HepG2 (cell line): ENCODE data around the gene POFUT1. TPM values are rescaled to one million over a fixed set of nuclear protein-coding genes. Genes with fewer than 3 reads are reported as not detected.
A peak's percentile ranks its signal among the peaks of the same experiment; 100 is the strongest.

ENCODE experiments used
- BATF2 ChIP-seq: sonication (generic); formaldehyde crosslinking; IDR thresholded peaks from 2 replicates; pipeline ENCODE4 v1.8.0; 2022; ENCODE audit warnings: mild to moderate bottlenecking, missing genetic modification reagents, moderate library complexity
- CEBPG ChIP-seq: IDR thresholded peaks from 2 replicates; pipeline ENCODE4 v1.6.1; 2016
- FOXP4 ChIP-seq: sonication (generic); formaldehyde crosslinking; IDR thresholded peaks from 2 replicates; pipeline ENCODE4 v1.4.0; 2020; ENCODE audit warnings: missing genetic modification reagents
- HNF4A ChIP-seq: sonication (generic); formaldehyde crosslinking; IDR thresholded peaks from 2 replicates; pipeline ENCODE4 v1.4.0; 2020; ENCODE audit warnings: missing genetic modification reagents
- HNRNPH1 ChIP-seq: fragments of 200-400 bp; formaldehyde crosslinking; optimal IDR thresholded peaks from 2 replicates; pipeline ENCODE3; 2017; ENCODE audit warnings: mild to moderate bottlenecking, low read depth, low read length
- KLF6 ChIP-seq: IDR thresholded peaks from 2 replicates; pipeline ENCODE4 v1.8.0; 2016; ENCODE audit warnings: missing biosample characterization, missing genetic modification reagents
- NFE2L2 ChIP-seq: fragments of 150-350 bp; IDR thresholded peaks from 2 replicates; pipeline ENCODE4 v1.6.1; 2014; ENCODE audit warnings: low read length
- TFAP4 ChIP-seq: sonication (generic); IDR thresholded peaks from 2 replicates; pipeline ENCODE4 v1.6.1; 2016; ENCODE audit warnings: low read depth, borderline replicate concordance
- ZMYM3 ChIP-seq: sonication (generic); formaldehyde crosslinking; IDR thresholded peaks from 2 replicates; pipeline ENCODE4 v1.5.1; 2020; ENCODE audit warnings: mild to moderate bottlenecking, missing genetic modification reagents
- ZMYM4 ChIP-seq: sonication (generic); formaldehyde crosslinking; IDR thresholded peaks from 2 replicates; pipeline ENCODE4 v1.8.1; 2023; ENCODE audit warnings: mild to moderate bottlenecking, missing genetic modification reagents
- ZNF251 ChIP-seq: sonication (generic); formaldehyde crosslinking; IDR thresholded peaks from 2 replicates; pipeline ENCODE4 v1.9.0; 2021; ENCODE audit warnings: mild to moderate bottlenecking, missing genetic modification reagents
- ZNF460 ChIP-seq: sonication (generic); formaldehyde crosslinking; IDR thresholded peaks from 2 replicates; pipeline ENCODE4 v1.5.1; 2020; ENCODE audit warnings: missing genetic modification reagents, mild to moderate bottlenecking, borderline replicate concordance
- ZNF503 ChIP-seq: sonication (generic); formaldehyde crosslinking; IDR thresholded peaks from 2 replicates; pipeline ENCODE4 v1.4.0; 2020; ENCODE audit warnings: missing genetic modification reagents
- ZNF558 ChIP-seq: sonication (generic); formaldehyde crosslinking; IDR thresholded peaks from 2 replicates; pipeline ENCODE4 v1.9.0; 2022; ENCODE audit warnings: mild to moderate bottlenecking, missing genetic modification reagents, borderline replicate concordance
- ZNF646 ChIP-seq: sonication (generic); formaldehyde crosslinking; IDR thresholded peaks from 2 replicates; pipeline ENCODE4 v1.9.0; 2021; ENCODE audit warnings: mild to moderate bottlenecking, missing genetic modification reagents
- polyA plus RNA-seq, 8 experiments: library from polyadenylated mRNA; depleted of rRNA in 3 of 8; stranded (reverse) in 7 of 8; unstranded in 1 of 8; fragments of >200 nt; fragmentation: Illumina TruSeq in 4 of 8; extraction: Trizol in 4 of 8; gene quantifications; 2 replicates each; pipeline versions ENCODE4 v1.2.1 to v1.2.3, GENCODE V29; 2011 to 2016; ENCODE audit warnings: low read depth in 4 of 8, missing spikeins in 1 of 8, mixed read lengths in 1 of 8; ENCODE audit not compliant: insufficient read depth in 1 of 8
- total RNA-seq, 5 experiments: library from RNA; depleted of rRNA; stranded (reverse); fragments of >200 nt; fragmentation: Illumina TruSeq; extraction: Trizol; gene quantifications; 2 replicates each; pipeline ENCODE4 v1.2.3, GENCODE V29; 2016; ENCODE audit warnings: low read depth in 1 of 5

Gene POFUT1
- total and polyA plus RNA-seq, 2 of the 13 experiments (the other 11 are each of a cell fraction or from before 2014, with no cell fraction given): 35.5 to 58.3 TPM

- no peak for TF ChIP-seq BATF2
- TF ChIP-seq HNF4A: 0 out of 2 replicates have a peak, but pooled peaks have one; percentile 11
- no peak for TF ChIP-seq HNRNPH1
- no peak for TF ChIP-seq NFE2L2
- peak; percentile 50; the same call in 1 of the 2 replicates for TF ChIP-seq ZMYM4
- TF ChIP-seq FOXP4 (CRISPR knock-in tag): peak; percentile 56; the same call in 1 of the 2 replicates
- peak; percentile 99 for TF ChIP-seq ZMYM3
- TF ChIP-seq ZNF460: peak; percentile 89
- no peak for TF ChIP-seq ZNF646 (CRISPR knock-in tag)
- peak; percentile 33 for TF ChIP-seq CEBPG (CRISPR knock-in tag)
- no peak for TF ChIP-seq KLF6 (CRISPR knock-in tag)
- no peak for TF ChIP-seq TFAP4
- 0 out of 2 replicates have a peak, but pooled peaks have one; percentile 41 for TF ChIP-seq ZNF503 (CRISPR knock-in tag)
- no peak for TF ChIP-seq ZNF558 (CRISPR knock-in tag)
- TF ChIP-seq ZNF251 (CRISPR knock-in tag): no peak
Observed at GRCh38 chr20:32263398-32263954, 55.8 kb downstream of the POFUT1 start (continued).
